SK-N-SH treated with all-trans-retinoic acid at 6 μM for 48 hours (cell line): Measurements from ENCODE around the gene DNAL4.

Source experiments
- BACH2 ChIP-seq: fragments of 250-450 bp; sonication (Bioruptor Pico); IDR thresholded peaks from 2 replicates; pipeline ENCODE4 v1.9.0; 2021; ENCODE audit warnings: mild to moderate bottlenecking, borderline replicate concordance
- ESRRG ChIP-seq: fragments of 250-450 bp; sonication (Bioruptor Pico); IDR thresholded peaks from 2 replicates; pipeline ENCODE4 v1.6.1; 2021; ENCODE audit warnings: mild to moderate bottlenecking
- PPARA ChIP-seq: fragments of 250-450 bp; sonication (Bioruptor Pico); IDR thresholded peaks from 2 replicates; pipeline ENCODE4 v1.5.0; 2020; ENCODE audit warnings: mild to moderate bottlenecking, borderline replicate concordance
- SNAI2 ChIP-seq: fragments of 250-450 bp; sonication (Bioruptor Pico); IDR thresholded peaks from 2 replicates; pipeline ENCODE4 v1.5.0; 2020; ENCODE audit warnings: mild to moderate bottlenecking, moderate library complexity
- ZC3H10 ChIP-seq: fragments of 250-450 bp; sonication (Bioruptor Pico); IDR thresholded peaks from 2 replicates; pipeline ENCODE4 v1.5.1; 2021; ENCODE audit warnings: mild to moderate bottlenecking, moderate library complexity
- ZFP3 ChIP-seq: fragments of 250-450 bp; sonication (Bioruptor Pico); IDR thresholded peaks from 2 replicates; pipeline ENCODE4 v1.5.0; 2020; ENCODE audit warnings: mild to moderate bottlenecking, moderate library complexity
- ZFP30 ChIP-seq: fragments of 450-650 bp; formaldehyde crosslinking; IDR thresholded peaks from 2 replicates; pipeline ENCODE4 v1.5.0; 2022; ENCODE audit warnings: mild to moderate bottlenecking, moderate library complexity
- TF ChIP-seq, protein P1 (sequence below): fragments of 250-450 bp; sonication (Bioruptor Pico); IDR thresholded peaks from 2 replicates; pipeline ENCODE4 v1.5.0; 2020; ENCODE audit warnings: mild to moderate bottlenecking, moderate library complexity
- TF ChIP-seq, protein P2 (sequence below): fragments of 250-450 bp; sonication (Bioruptor Pico); IDR thresholded peaks from 2 replicates; pipeline ENCODE4 v1.8.0; 2020; ENCODE audit warnings: mild to moderate bottlenecking, moderate library complexity, borderline replicate concordance
- TF ChIP-seq, protein P3 (sequence below): fragments of 250-450 bp; sonication (Bioruptor Pico); IDR thresholded peaks from 2 replicates; pipeline ENCODE4 v1.5.1; 2021; ENCODE audit warnings: mild to moderate bottlenecking, moderate library complexity
- TF ChIP-seq, protein P4 (sequence below): fragments of 250-450 bp; sonication (Bioruptor Pico); IDR thresholded peaks from 2 replicates; pipeline ENCODE4 v1.5.1; 2020; ENCODE audit warnings: low read depth, mild to moderate bottlenecking, moderate library complexity

DNA sequence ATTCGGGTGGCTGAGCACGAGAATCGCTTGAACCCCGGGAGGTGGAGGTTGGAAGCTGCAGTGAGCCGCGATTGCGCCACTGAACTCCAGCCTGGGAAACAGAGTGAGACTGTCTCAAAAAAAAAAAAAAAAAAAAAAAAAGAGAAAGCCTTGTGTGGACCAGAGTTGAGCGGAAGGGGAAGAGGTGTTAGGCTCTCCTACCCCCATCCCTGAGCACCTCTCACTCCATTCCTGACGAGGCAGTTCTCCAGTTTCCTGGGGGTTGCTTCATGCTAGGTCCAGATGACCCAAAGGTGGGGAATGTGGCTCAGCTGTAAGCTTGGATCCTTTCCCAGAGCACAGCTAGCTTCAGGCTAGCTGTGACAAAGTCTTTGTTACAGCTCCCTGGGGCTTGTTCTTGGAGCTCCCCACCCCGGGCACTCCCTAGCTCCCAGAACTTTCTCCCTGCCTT is 8.8 kb upstream of the DNAL4 start:
- no peak for TF ChIP-seq ZFP3 (CRISPR knock-in tag)
- TF ChIP-seq, protein P1, sequence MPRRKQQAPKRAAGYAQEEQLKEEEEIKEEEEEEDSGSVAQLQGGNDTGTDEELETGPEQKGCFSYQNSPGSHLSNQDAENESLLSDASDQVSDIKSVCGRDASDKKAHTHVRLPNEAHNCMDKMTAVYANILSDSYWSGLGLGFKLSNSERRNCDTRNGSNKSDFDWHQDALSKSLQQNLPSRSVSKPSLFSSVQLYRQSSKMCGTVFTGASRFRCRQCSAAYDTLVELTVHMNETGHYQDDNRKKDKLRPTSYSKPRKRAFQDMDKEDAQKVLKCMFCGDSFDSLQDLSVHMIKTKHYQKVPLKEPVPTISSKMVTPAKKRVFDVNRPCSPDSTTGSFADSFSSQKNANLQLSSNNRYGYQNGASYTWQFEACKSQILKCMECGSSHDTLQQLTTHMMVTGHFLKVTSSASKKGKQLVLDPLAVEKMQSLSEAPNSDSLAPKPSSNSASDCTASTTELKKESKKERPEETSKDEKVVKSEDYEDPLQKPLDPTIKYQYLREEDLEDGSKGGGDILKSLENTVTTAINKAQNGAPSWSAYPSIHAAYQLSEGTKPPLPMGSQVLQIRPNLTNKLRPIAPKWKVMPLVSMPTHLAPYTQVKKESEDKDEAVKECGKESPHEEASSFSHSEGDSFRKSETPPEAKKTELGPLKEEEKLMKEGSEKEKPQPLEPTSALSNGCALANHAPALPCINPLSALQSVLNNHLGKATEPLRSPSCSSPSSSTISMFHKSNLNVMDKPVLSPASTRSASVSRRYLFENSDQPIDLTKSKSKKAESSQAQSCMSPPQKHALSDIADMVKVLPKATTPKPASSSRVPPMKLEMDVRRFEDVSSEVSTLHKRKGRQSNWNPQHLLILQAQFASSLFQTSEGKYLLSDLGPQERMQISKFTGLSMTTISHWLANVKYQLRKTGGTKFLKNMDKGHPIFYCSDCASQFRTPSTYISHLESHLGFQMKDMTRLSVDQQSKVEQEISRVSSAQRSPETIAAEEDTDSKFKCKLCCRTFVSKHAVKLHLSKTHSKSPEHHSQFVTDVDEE: no peak
- no peak for TF ChIP-seq BACH2 (CRISPR knock-in tag)
- no peak for TF ChIP-seq SNAI2
- no peak for TF ChIP-seq ZFP30 (CRISPR knock-in tag)
- TF ChIP-seq, protein P2, sequence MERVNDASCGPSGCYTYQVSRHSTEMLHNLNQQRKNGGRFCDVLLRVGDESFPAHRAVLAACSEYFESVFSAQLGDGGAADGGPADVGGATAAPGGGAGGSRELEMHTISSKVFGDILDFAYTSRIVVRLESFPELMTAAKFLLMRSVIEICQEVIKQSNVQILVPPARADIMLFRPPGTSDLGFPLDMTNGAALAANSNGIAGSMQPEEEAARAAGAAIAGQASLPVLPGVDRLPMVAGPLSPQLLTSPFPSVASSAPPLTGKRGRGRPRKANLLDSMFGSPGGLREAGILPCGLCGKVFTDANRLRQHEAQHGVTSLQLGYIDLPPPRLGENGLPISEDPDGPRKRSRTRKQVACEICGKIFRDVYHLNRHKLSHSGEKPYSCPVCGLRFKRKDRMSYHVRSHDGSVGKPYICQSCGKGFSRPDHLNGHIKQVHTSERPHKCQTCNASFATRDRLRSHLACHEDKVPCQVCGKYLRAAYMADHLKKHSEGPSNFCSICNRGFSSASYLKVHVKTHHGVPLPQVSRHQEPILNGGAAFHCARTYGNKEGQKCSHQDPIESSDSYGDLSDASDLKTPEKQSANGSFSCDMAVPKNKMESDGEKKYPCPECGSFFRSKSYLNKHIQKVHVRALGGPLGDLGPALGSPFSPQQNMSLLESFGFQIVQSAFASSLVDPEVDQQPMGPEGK (CRISPR knock-in tag): no peak
- no peak for TF ChIP-seq ZC3H10 (CRISPR knock-in tag)
- TF ChIP-seq, protein P3, sequence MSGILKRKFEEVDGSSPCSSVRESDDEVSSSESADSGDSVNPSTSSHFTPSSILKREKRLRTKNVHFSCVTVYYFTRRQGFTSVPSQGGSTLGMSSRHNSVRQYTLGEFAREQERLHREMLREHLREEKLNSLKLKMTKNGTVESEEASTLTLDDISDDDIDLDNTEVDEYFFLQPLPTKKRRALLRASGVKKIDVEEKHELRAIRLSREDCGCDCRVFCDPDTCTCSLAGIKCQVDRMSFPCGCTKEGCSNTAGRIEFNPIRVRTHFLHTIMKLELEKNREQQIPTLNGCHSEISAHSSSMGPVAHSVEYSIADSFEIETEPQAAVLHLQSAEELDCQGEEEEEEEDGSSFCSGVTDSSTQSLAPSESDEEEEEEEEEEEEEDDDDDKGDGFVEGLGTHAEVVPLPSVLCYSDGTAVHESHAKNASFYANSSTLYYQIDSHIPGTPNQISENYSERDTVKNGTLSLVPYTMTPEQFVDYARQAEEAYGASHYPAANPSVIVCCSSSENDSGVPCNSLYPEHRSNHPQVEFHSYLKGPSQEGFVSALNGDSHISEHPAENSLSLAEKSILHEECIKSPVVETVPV (CRISPR knock-in tag): no peak
- TF ChIP-seq ESRRG (CRISPR knock-in tag): no peak
- TF ChIP-seq, protein P4, sequence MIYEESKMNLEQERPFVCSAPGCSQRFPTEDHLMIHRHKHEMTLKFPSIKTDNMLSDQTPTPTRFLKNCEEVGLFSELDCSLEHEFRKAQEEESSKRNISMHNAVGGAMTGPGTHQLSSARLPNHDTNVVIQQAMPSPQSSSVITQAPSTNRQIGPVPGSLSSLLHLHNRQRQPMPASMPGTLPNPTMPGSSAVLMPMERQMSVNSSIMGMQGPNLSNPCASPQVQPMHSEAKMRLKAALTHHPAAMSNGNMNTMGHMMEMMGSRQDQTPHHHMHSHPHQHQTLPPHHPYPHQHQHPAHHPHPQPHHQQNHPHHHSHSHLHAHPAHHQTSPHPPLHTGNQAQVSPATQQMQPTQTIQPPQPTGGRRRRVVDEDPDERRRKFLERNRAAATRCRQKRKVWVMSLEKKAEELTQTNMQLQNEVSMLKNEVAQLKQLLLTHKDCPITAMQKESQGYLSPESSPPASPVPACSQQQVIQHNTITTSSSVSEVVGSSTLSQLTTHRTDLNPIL: no peak
- no peak for TF ChIP-seq PPARA (CRISPR knock-in tag)
